ENCODE measurements around the gene SCO2. TPM values are rescaled to one million over a fixed set of nuclear protein-coding genes. Genes with fewer than 3 reads are reported as not detected.

The SCO2 gene
- total and polyA plus RNA-seq, 10 of the 15 experiments (the other 5 are each of a cell fraction or from before 2014, with no cell fraction given), result 0.18 to 16.0 (median 2.4) TPM; not detected in 1

DNA sequence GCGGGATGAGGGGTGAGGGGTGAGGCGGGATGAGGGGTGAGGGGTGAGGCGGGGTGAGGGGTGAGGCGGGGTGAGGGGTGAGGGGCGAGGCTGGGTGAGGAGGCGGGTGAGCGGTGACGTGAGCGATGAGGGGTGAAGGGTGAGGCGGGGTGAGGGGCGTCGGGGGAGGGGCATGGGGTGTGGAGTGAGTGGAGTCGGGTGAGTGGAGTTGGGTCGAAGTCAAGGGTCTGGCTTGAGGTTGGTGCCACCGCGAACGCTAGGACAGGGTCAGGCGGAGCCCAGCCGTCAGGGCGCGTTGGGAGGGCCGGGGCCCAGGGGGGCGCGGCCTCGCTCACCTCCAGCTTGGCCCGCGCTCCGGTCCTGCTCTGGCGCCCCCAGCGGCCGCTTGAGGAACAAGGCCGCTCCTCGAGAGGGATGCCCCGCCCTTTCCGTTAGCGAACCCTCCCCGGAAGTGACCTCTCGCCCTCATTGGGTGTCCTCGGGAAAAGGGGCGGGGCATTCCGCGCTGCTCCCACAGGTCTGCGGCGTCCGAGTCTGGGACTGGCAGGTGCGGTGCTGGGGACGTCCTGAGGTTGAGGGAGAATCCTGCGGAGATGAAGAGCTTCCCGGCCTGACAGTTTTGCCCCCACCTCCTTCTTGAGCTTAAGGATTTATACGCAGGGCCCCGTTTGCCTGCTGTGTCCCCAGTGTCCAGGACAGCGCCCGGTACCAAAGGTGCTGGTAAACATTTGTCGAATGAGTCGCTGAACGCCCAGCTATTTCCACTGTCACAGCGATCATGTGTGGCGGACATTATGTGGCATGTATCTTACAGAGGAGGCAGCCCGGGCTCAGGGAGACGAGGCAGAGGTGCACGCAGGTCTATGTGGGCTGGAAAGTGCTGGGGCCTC, 37.4 kb upstream of the SCO2 start, which contains the start of gene SYCE3 (continued):
- TF ChIP-seq CREB1 (IDR thresholded peaks at IDR 0.05; ENCODE audit: low read depth), result peak; percentile 65
- TF ChIP-seq ASH2L (IDR thresholded peaks at IDR 0.05; ENCODE audit: borderline replicate concordance, low read depth), result no peak
- TF ChIP-seq STAT1 (conservative IDR thresholded peaks at IDR 0.05), result no peak; the same call in 1 of the 2 replicates
- no peak for TF ChIP-seq NFYA (IDR thresholded peaks at IDR 0.05; ENCODE audit: borderline replicate concordance, low read depth, low read length)
- TF ChIP-seq SUPT20H (IDR thresholded peaks at IDR 0.05; ENCODE audit: borderline replicate concordance, control insufficient read depth, low read depth, low read length), result no peak
- peak; percentile 40; the same call in 1 of the 2 replicates for TF ChIP-seq NR2C1 (IDR thresholded peaks at IDR 0.05)
- no peak for TF ChIP-seq PAX8 (IDR thresholded peaks at IDR 0.05)
- no peak for TF ChIP-seq ZNF687 (IDR thresholded peaks at IDR 0.05)
- TF ChIP-seq BCL3 (IDR thresholded peaks at IDR 0.05; ENCODE audit: borderline replicate concordance, insufficient read depth, low read depth, low read length, poor library complexity, severe bottlenecking), result no peak
- no peak for TF ChIP-seq BRCA1 (IDR thresholded peaks at IDR 0.05; ENCODE audit: low read depth, low read length)
- no peak for TF ChIP-seq BCL11A (IDR thresholded peaks at IDR 0.05; ENCODE audit: low read depth, low read length)
- peak; percentile 33 for TF ChIP-seq HCFC1 (IDR thresholded peaks at IDR 0.05; ENCODE audit: low read length)
- TF ChIP-seq MYC (IDR thresholded peaks at IDR 0.05; ENCODE audit: insufficient read depth, insufficient read length, insufficient replicate concordance, low read length, severe bottlenecking), result peak; percentile 48
- no peak for TF ChIP-seq ZZZ3 (IDR thresholded peaks at IDR 0.05; ENCODE audit: control insufficient read depth, insufficient read length, low read depth)
- TF ChIP-seq USF2 (IDR thresholded peaks at IDR 0.05; ENCODE audit: borderline replicate concordance, low read depth, low read length), result no peak
- peak; percentile 81 for TF ChIP-seq NFYB (IDR thresholded peaks at IDR 0.05; ENCODE audit: insufficient read depth, low read depth, low read length)
- no peak for TF ChIP-seq ZNF622 (IDR thresholded peaks at IDR 0.05)
- no peak for TF ChIP-seq CEBPB (IDR thresholded peaks at IDR 0.05; ENCODE audit: borderline replicate concordance in 1 of 2, low read depth in 2 of 2, low read length in 2 of 2)
- TF ChIP-seq SREBF1 (IDR thresholded peaks at IDR 0.05; ENCODE audit: low read length), result no peak
- no peak for TF ChIP-seq SIX5 (IDR thresholded peaks at IDR 0.05; ENCODE audit: low read depth, low read length, severe bottlenecking)
- no peak for TF ChIP-seq SMAD1 (IDR thresholded peaks at IDR 0.05; ENCODE audit: low read depth, partially characterized antibody)
- TF ChIP-seq TCF7 (IDR thresholded peaks at IDR 0.05; ENCODE audit: borderline replicate concordance), result no peak
- TF ChIP-seq, protein P1, sequence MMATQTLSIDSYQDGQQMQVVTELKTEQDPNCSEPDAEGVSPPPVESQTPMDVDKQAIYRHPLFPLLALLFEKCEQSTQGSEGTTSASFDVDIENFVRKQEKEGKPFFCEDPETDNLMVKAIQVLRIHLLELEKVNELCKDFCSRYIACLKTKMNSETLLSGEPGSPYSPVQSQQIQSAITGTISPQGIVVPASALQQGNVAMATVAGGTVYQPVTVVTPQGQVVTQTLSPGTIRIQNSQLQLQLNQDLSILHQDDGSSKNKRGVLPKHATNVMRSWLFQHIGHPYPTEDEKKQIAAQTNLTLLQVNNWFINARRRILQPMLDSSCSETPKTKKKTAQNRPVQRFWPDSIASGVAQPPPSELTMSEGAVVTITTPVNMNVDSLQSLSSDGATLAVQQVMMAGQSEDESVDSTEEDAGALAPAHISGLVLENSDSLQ (IDR thresholded peaks at IDR 0.05), result peak; percentile 67

All from GM12878 (cell line).